Lower lobe of right lung (tissue), 2 donors: ENCODE data around the gene UBQLNL. TPM values are rescaled to one million over a fixed set of nuclear protein-coding genes. Genes with fewer than 3 reads are reported as not detected.
A peak's percentile ranks its signal among the peaks of the same experiment; 100 is the strongest.

Experiments
- ATAC-seq, 2 donors: fragments of 200-7000 bp; cut with Tn5 transposase; one replicate each; pipeline ENCODE4 v1.9.1; 2020 to 2022; ENCODE audit warnings: mild to moderate bottlenecking in 2 of 2, moderate library complexity in 2 of 2
- DNase-seq: peaks from one replicate; pipeline ENCODE4 v3.0.0-alpha.2; 2020
- H3K27ac ChIP-seq: fragments of 200-600 bp; one replicate; pipeline ENCODE4 v1.8.0; 2022
- H3K27me3 ChIP-seq: fragments of 200-600 bp; one replicate; pipeline ENCODE4 v1.8.0; 2022; ENCODE audit warnings: low read depth
- H3K36me3 ChIP-seq: fragments of 200-600 bp; one replicate; pipeline ENCODE4 v1.8.0; 2022; ENCODE audit warnings: mild to moderate bottlenecking
- H3K4me1 ChIP-seq: fragments of 200-600 bp; one replicate; pipeline ENCODE4 v1.8.0; 2022
- H3K4me3 ChIP-seq: fragments of 200-600 bp; one replicate; pipeline ENCODE4 v1.8.0; 2022; ENCODE audit warnings: mild to moderate bottlenecking
- H3K9me3 ChIP-seq: fragments of 200-600 bp; one replicate; pipeline ENCODE4 v1.8.0; 2022
- intact Hi-C: fragments of 100-400 bp; cut with DNase I; formaldehyde crosslinking; loops from one replicate; pipeline ENCODE4 v1.11.0; 2022
- total RNA-seq: library from RNA; stranded (reverse); fragmentation: NEBNext Ultra II Directional; extraction: Animal tissue kit (Norgen Biotek cat#: 25700); gene quantifications from one replicate; pipeline ENCODE4 v1.2.1, GENCODE V29; 2021
- TF ChIP-seq, protein P1 (sequence below): fragments of 200-600 bp; IDR thresholded peaks from one replicate; pipeline ENCODE4 v1.8.0; 2022; ENCODE audit warnings: antibody characterized with exemption, mild to moderate bottlenecking
- donor health status: DM: no; HTN: yes; CAD: no; lungs with severe emphysema.

Gene UBQLNL
- total RNA-seq, 1 donor from 2014 or later = 1.1 TPM

DNA sequence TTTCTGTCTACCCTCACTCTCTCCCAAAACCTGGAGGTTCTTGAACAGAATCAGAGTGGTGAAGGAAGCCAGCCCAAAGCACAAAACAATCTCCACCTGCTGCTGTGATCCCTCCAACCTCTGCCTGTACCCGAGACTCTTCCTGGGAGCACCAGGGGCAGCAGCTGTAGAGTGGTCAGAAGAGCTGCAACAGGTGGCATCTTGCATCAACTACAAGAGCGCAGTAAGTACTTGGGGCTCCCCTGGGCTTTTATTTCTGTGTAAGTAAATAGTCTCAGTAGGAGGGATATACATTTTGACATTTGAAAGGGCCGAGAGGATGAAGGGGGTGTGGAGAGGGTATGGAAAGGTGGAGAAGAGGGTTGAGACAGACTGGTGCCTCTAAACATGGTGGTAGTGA lies 8.3 kb upstream of the UBQLNL start:
- H3K4me3 ChIP-seq = no peak overlapping the region
- H3K36me3 ChIP-seq = no peaks in the 10 kb centered on the region
- H3K27me3 ChIP-seq = no peaks in the 10 kb centered on the region
- no peak overlapping the region for H3K27ac ChIP-seq
- intact Hi-C loops = no loop called here
- TF ChIP-seq, protein P1, sequence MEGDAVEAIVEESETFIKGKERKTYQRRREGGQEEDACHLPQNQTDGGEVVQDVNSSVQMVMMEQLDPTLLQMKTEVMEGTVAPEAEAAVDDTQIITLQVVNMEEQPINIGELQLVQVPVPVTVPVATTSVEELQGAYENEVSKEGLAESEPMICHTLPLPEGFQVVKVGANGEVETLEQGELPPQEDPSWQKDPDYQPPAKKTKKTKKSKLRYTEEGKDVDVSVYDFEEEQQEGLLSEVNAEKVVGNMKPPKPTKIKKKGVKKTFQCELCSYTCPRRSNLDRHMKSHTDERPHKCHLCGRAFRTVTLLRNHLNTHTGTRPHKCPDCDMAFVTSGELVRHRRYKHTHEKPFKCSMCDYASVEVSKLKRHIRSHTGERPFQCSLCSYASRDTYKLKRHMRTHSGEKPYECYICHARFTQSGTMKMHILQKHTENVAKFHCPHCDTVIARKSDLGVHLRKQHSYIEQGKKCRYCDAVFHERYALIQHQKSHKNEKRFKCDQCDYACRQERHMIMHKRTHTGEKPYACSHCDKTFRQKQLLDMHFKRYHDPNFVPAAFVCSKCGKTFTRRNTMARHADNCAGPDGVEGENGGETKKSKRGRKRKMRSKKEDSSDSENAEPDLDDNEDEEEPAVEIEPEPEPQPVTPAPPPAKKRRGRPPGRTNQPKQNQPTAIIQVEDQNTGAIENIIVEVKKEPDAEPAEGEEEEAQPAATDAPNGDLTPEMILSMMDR = no peak
- H3K9me3 ChIP-seq = no peaks in the 10 kb centered on the region
- DNase-seq = no peak
- no peaks in the 10 kb centered on the region for H3K4me1 ChIP-seq
- no peak for ATAC-seq

DNA sequence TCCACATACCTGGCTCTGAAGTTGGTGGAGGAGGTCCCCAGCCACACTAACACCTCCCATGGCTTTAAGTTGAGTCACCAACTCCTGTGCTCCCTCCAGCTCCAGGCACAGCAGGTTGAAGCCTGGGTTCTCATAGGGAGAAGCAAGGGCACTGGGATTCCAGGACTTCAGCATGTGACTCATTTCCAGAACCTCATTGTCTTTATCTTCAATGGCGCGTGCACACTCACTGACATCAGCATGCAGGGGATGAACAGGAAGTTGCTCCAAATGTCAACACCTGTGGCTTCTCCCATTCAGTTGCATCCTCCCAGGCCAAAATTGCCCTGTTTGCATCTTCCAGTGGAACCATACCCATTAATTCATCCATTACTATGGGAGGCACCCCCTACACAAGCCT lies 5.8 kb upstream of the UBQLNL start:
- no peak for ATAC-seq
- TF ChIP-seq, protein P1 = no peak
- no peak overlapping the region for H3K27ac ChIP-seq
- H3K36me3 ChIP-seq = no peaks in the 10 kb centered on the region
- no peaks in the 10 kb centered on the region for H3K27me3 ChIP-seq
- no peaks in the 10 kb centered on the region for H3K9me3 ChIP-seq
- no peak for DNase-seq
- no peaks in the 10 kb centered on the region for H3K4me1 ChIP-seq
- no peak overlapping the region for H3K4me3 ChIP-seq
- intact Hi-C loops = no loop called here

DNA sequence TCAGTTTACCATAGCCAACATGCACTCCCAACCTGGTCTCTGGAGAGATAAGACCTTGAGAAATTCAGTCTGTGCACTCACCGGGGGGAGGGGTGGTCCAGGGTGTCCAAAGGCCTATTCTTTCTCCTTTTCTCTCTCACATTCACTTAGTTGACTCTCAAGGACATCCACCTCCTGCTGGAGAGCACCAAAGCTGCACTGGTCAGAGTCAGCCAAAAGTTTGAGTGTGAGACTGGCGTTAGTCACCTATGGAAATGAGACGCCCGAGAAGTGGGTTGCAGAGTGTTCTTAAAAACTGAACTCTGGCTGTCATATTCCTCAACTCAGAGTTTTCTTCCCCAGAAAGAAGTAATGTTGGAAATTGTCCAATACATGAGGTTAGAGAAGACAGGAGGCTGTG lies 5.0 kb upstream of the UBQLNL start:
- TF ChIP-seq, protein P1 = no peak
- ATAC-seq = no peak
- Histone ChIP-seq H3K9me3 (no peaks in the 10 kb centered on the region), H3K36me3 (no peaks in the 10 kb centered on the region), H3K4me3 (no peak overlapping the region), H3K27ac (no peak overlapping the region), H3K4me1 (no peaks in the 10 kb centered on the region), H3K27me3 (no peaks in the 10 kb centered on the region)
- intact Hi-C loops = no loop called here
- DNase-seq = no peak

DNA sequence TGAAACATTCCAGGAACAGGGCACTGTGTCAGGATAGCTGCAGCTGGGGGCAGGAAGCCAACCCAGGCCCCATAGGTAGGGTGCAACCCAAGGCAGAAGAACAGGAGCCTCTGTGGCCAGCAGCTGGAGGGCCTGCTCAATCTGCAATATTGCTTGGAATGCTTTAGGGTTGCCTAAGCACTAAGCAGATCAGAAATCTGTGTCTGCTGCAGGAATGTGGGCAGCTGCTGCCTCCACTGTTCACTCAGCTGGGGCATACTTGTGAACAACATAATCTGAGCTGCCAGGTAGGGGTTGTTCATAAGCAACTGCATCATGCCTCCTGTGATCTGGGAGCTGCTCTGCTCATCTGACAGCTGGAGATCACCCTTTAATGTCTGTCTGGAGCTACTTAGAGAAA lies 1.7 kb downstream of the UBQLNL start:
- Histone ChIP-seq H3K36me3 (no peaks in the 10 kb centered on the region), H3K27me3 (no peaks in the 10 kb centered on the region), H3K4me1 (no peaks in the 10 kb centered on the region), H3K9me3 (no peaks in the 10 kb centered on the region), H3K27ac (no peak overlapping the region), H3K4me3 (no peak overlapping the region)
- DNase-seq = no peak
- TF ChIP-seq, protein P1 = no peak
- intact Hi-C loops = no loop called here
- ATAC-seq = peak in 1 of 2 donors; percentile 12

DNA sequence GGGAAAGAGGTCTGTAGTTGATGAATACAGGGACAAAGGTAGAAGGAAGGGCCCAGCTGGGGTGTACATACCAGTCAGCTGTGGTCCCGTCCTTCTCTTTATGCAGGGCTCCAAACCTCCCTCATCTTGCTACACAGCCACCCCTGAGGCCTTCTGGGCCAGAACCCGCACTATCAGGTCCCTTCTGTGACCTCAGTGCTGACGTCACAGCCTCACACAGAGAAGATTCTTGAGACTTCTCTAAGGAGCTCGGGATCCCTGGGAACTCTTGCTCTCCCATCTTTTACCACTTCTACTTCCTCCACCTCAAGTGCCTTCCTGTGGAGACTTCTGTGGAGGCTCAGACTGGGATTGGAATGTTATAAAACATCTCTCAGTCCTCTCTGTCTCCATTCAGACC lies 6.7 kb downstream of the UBQLNL start, which contains the start of gene UBQLN3:
UBQLN3 (minus strand) TSS at position 155 of the 400 bp plus-strand sequence. CDS start 399 bp downstream, outside the sequence.
- intact Hi-C loops = no loop called here

More for the DNA sequence above, 6.7 kb downstream of the UBQLNL start, which contains the start of gene UBQLN3:
- no peaks in the 10 kb centered on the region for H3K4me1 ChIP-seq
- no peak within 1 kb of the TSS for H3K4me3 ChIP-seq
- DNase-seq = no peak
- H3K27me3 ChIP-seq = no peaks in the 10 kb centered on the region
- H3K36me3 ChIP-seq = no peaks in the 10 kb centered on the region
- no peak within 1 kb of the TSS for H3K27ac ChIP-seq
- TF ChIP-seq, protein P1 = no peak
- ATAC-seq = no peak
- no peaks in the 10 kb centered on the region for H3K9me3 ChIP-seq
